Transverse colon (tissue), 4 donors: ENCODE results near the gene FAHD1. TPM values are rescaled to one million over a fixed set of nuclear protein-coding genes. Genes with fewer than 3 reads are reported as not detected.

ENCODE experiments used
- DNase-seq: peaks from one replicate; pipeline ENCODE4 v3.0.0-alpha.2; 2019
- H3K27ac ChIP-seq, 4 donors: fragments of 200-600 bp; sonication (generic); 2 replicates each; pipeline ENCODE4 v1.5.1; 2016 to 2018; ENCODE audit warnings: inconsistent platforms in 4 of 4
- H3K27me3 ChIP-seq: fragments of 200-600 bp; sonication (generic); 2 replicates; pipeline ENCODE4 v1.5.1; 2017; ENCODE audit warnings: inconsistent platforms
- H3K36me3 ChIP-seq, 4 donors: fragments of 200-600 bp; sonication (generic); 2 replicates each; pipeline ENCODE4 v1.5.1; 2017 to 2019; ENCODE audit warnings: inconsistent platforms in 4 of 4
- H3K4me1 ChIP-seq, 4 donors: fragments of 200-600 bp; sonication (generic); 2 replicates each; pipeline ENCODE4 v1.5.1; 2017 to 2020; ENCODE audit warnings: inconsistent platforms in 4 of 4
- H3K4me3 ChIP-seq, 4 donors: fragments of 200-600 bp; sonication (generic); 1 replicate in 1 of 4; 2 replicates in 3 of 4; pipeline versions ENCODE4 v1.5.1 to v1.6.1; 2017 to 2019; ENCODE audit warnings: inconsistent platforms in 4 of 4
- H3K9me3 ChIP-seq, 2 donors: fragments of 200-600 bp; sonication (generic); 2 replicates each; pipeline ENCODE4 v1.5.1; 2017 to 2019; ENCODE audit warnings: inconsistent platforms in 2 of 2
- CTCF ChIP-seq, 5 experiments: fragments of 200-600 bp in 3 of 5; fragments of 450-650 bp in 2 of 5; sonication (generic) in 3 of 5; IDR thresholded peaks; 1 replicate in 2 of 5; 2 replicates in 3 of 5; pipeline ENCODE4 v1.5.1; 2016 to 2017; ENCODE audit warnings: antibody characterized with exemption in 5 of 5, inconsistent platforms in 3 of 5, mild to moderate bottlenecking in 2 of 5, moderate library complexity in 1 of 5
- EP300 ChIP-seq: sonication (generic); formaldehyde crosslinking; IDR thresholded peaks from one replicate; pipeline ENCODE4 v1.6.1; 2017; ENCODE audit warnings: antibody characterized with exemption, low read depth
- POLR2A ChIP-seq: fragments of 450-650 bp; IDR thresholded peaks from one replicate; pipeline ENCODE4 v1.6.1; 2016; ENCODE audit warnings: antibody characterized with exemption, mild to moderate bottlenecking, moderate library complexity
- POLR2AphosphoS5 ChIP-seq, 3 donors: sonication (generic); formaldehyde crosslinking; IDR thresholded peaks; one replicate each; pipeline ENCODE4 v1.6.1; 2016; ENCODE audit warnings: antibody characterized with exemption in 3 of 3
- WGBS, 2 donors: methylation state at CpG; one replicate each; pipeline ENCODE4 v1.1.5; 2018; ENCODE audit warnings: low coverage in 1 of 2; 5-methylcytosine and 5-hydroxymethylcytosine counted together
- in situ Hi-C, 4 donors: fragments of 200-750 bp; cut with MboI; loops; one replicate each; pipeline versions ENCODE4 v1.15.0 to v1.15.1; 2017; ENCODE audit warnings: low sequenced_read_pairs in 3 of 4, low pct_ligation_motif_present in 1 of 4, low pct_unique_long_range_greater_than_20kb in 1 of 4
- intact Hi-C: fragments of 100-400 bp; cut with DNase I; formaldehyde crosslinking; loops from one replicate; pipeline ENCODE4 v1.15.1; 2023; ENCODE audit warnings: low total_unique reads
- total RNA-seq, 4 donors: library from RNA; depleted of rRNA; stranded (reverse); fragments of >200 nt; gene quantifications; one replicate each; pipeline ENCODE4 v1.1.0, GENCODE V29; 2016

Gene FAHD1
- total RNA-seq, 4 donors from 2014 or later = 88.0 to 149 (median 104) TPM

GRCh38 chr16:1863681-1864460 is 36.9 kb downstream of the FAHD1 start:
- peaks cover 32% of the 10 kb centered on the region for H3K27me3 ChIP-seq
- 4 to 10% methylated on average over 3 to 4 of the region's 4 CpGs for WGBS, 2 donors
- H3K4me1 ChIP-seq = peaks cover 0 to 8% (median 3%) of the 10 kb centered on the region in 4 donors
- H3K27ac ChIP-seq = no peak overlapping the region
- intact Hi-C loops (loop anchor here (1.0 kb wide), 1 partner anchor 65 kb away; no protein-coding TSS in a partner anchor), in situ Hi-C loops (loop anchor here in 1 of 4 donors (5.0 kb wide), 1 partner anchor 68 kb away; no protein-coding TSS in a partner anchor)
- H3K36me3 ChIP-seq = no peaks in the 10 kb centered on the region
- DNase-seq = no peak
- no peak overlapping the region for H3K4me3 ChIP-seq
- H3K9me3 ChIP-seq = no peaks in the 10 kb centered on the region
- TF ChIP-seq EP300 (no peak), POLR2A (no peak), CTCF (IDR thresholded peaks at IDR 0.05) (peak; percentile 60 to 73 (median 67))

- H3K9me3 ChIP-seq = no peaks in the 10 kb centered on the region
- H3K27me3 ChIP-seq = peaks cover 18% of the 10 kb centered on the region
- intact Hi-C loops (no loop called here), in situ Hi-C loops (no loop called here)
- no peak overlapping the region for H3K27ac ChIP-seq
- H3K4me1 ChIP-seq = peaks cover 0 to 4% (median 2%) of the 10 kb centered on the region in 4 donors
- no peak overlapping the region for H3K4me3 ChIP-seq
- TF ChIP-seq CTCF (IDR thresholded peaks at IDR 0.05) (no peak), EP300 (no peak), POLR2A (no peak), POLR2AphosphoS5 (IDR thresholded peaks at IDR 0.05) (no peak)
- WGBS, 2 donors = 65% methylated on average over 6 of the region's 6 CpGs; no CpG with 5 or more reads in 1 of the 2 donors
- no peak for DNase-seq
- H3K36me3 ChIP-seq = no peaks in the 10 kb centered on the region
Observed at GRCh38 chr16:1865902-1866690, 39.1 kb downstream of the FAHD1 start.

- WGBS, 2 donors = 44 to 52% methylated on average over 8 to 9 of the region's 9 CpGs
- no peaks in the 10 kb centered on the region for H3K36me3 ChIP-seq
- peaks cover 28% of the 10 kb centered on the region for H3K27me3 ChIP-seq
- intact Hi-C loops (no loop called here), in situ Hi-C loops (no loop called here)
- DNase-seq = no peak
- no peak overlapping the region for H3K4me3 ChIP-seq
- peaks cover 0 to 6% (median 3%) of the 10 kb centered on the region in 4 donors for H3K4me1 ChIP-seq
- no peak overlapping the region for H3K27ac ChIP-seq
- no peaks in the 10 kb centered on the region for H3K9me3 ChIP-seq
- TF ChIP-seq POLR2A (no peak), CTCF (IDR thresholded peaks at IDR 0.05) (no peak), EP300 (no peak), POLR2AphosphoS5 (IDR thresholded peaks at IDR 0.05) (no peak)
Observed at GRCh38 chr16:1870365-1871082, 43.5 kb downstream of the FAHD1 start.
